Measurements from ENCODE around the gene ZNF467. TPM values are rescaled to one million over a fixed set of nuclear protein-coding genes. Genes with fewer than 3 reads are reported as not detected.
A peak's percentile ranks its signal among the peaks of the same experiment; 100 is the strongest.

The ZNF467 gene
- total RNA-seq, 4 donors from 2014 or later, result 1.2 to 4.4 (median 2.0) TPM

DNA sequence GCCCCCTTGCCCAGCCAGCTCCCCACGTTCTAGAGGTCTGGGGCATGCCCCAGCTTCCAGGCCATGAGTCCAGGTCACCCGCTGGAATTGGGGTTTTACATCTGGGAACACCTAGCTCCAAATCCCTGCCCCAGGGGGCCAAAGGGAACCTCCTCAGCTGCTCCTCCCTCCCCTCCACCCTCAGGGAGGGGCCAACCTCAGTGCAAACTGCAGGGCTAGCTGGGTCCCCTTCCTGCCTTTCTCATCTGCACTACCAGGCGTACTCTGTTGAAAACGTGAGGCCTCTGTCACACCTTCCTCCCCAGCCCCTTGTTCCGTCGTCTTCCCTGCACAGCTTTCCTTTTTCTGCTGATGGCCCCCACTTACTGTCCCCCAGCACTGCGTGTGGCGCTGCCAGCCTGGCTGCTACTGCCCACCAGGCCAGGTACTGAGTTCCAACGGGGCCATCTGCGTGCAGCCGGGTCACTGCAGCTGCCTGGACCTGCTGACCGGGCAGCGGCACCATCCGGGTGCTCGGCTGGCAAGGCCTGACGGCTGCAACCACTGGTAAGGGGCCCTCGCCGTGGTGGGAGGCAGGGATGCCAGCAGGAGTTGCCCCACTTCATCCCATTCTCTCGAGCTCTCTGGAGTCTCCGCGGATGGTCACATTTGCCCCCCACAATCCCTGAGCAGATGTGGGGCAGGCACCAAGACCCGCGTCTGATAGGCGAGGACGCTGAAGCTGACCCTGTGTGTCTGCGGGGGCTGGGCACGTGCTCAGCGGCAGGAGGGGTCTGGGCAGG is 40.1 kb upstream of the ZNF467 start:
- H3K4me3 ChIP-seq, result no peak overlapping the region
- no peaks in the 10 kb centered on the region for H3K36me3 ChIP-seq
- TF ChIP-seq POLR2A (IDR thresholded peaks at IDR 0.05), result no peak
- TF ChIP-seq, protein P1, sequence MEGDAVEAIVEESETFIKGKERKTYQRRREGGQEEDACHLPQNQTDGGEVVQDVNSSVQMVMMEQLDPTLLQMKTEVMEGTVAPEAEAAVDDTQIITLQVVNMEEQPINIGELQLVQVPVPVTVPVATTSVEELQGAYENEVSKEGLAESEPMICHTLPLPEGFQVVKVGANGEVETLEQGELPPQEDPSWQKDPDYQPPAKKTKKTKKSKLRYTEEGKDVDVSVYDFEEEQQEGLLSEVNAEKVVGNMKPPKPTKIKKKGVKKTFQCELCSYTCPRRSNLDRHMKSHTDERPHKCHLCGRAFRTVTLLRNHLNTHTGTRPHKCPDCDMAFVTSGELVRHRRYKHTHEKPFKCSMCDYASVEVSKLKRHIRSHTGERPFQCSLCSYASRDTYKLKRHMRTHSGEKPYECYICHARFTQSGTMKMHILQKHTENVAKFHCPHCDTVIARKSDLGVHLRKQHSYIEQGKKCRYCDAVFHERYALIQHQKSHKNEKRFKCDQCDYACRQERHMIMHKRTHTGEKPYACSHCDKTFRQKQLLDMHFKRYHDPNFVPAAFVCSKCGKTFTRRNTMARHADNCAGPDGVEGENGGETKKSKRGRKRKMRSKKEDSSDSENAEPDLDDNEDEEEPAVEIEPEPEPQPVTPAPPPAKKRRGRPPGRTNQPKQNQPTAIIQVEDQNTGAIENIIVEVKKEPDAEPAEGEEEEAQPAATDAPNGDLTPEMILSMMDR (IDR thresholded peaks at IDR 0.05), result no peak
- no peaks in the 10 kb centered on the region for H3K9me3 ChIP-seq
- H3K4me1 ChIP-seq, result no peaks in the 10 kb centered on the region
- DNase-seq, result no peak
- H3K27me3 ChIP-seq, result peaks cover 0 to 20% (median 0%) of the 10 kb centered on the region in 4 donors
- 69 to 71% methylated on average over 6 to 11 of the region's 28 CpGs for WGBS, 2 donors
- H3K27ac ChIP-seq, result no peak overlapping the region
- intact Hi-C loops (cut with DNase I), result no loop called here

GRCh38 chr7:149811831-149812490 is 38.6 kb upstream of the ZNF467 start:
- intact Hi-C loops (cut with DNase I), result no loop called here
- WGBS, 2 donors, result 72% methylated on average over 2 of the region's 16 CpGs; no CpG with 5 or more reads in 1 of the 2 donors
- DNase-seq, result no peak
- TF ChIP-seq POLR2A (IDR thresholded peaks at IDR 0.05), result no peak
- TF ChIP-seq, protein P1 (IDR thresholded peaks at IDR 0.05), result no peak
- Histone ChIP-seq H3K27ac (no peak overlapping the region), H3K9me3 (no peaks in the 10 kb centered on the region), H3K4me1 (no peaks in the 10 kb centered on the region), H3K36me3 (no peaks in the 10 kb centered on the region), H3K4me3 (no peak overlapping the region), H3K27me3 (peaks cover 0 to 22% (median 0%) of the 10 kb centered on the region in 4 donors)

DNA sequence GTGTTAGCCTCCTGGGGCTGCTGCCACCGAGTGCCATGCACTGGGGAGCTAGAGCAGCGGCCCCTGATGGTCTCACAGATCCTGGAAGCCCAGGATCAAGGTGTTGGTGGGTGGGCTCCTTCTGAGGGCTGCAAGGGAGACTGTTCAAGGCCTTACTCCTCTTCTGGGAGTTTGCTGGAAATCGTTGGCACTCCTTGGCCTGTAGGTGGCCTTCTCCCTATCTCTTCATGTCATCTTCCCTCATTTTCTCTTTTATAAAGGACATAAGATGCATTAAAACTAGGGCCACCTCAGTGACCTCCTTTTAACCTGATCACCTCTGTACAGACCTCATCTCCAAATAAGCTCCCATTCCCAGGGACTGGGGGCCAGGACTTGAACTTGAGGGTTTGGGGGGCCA is 37.8 kb upstream of the ZNF467 start:
- Histone ChIP-seq H3K36me3 (no peaks in the 10 kb centered on the region), H3K4me1 (no peaks in the 10 kb centered on the region), H3K27me3 (peaks cover 0 to 22% (median 0%) of the 10 kb centered on the region in 4 donors), H3K9me3 (no peaks in the 10 kb centered on the region), H3K27ac (no peak overlapping the region), H3K4me3 (no peak overlapping the region)
- TF ChIP-seq POLR2A (IDR thresholded peaks at IDR 0.05), result no peak
- TF ChIP-seq, protein P1 (IDR thresholded peaks at IDR 0.05), result peak in 1 of 6 experiments; percentile 23
- no peak for DNase-seq
- intact Hi-C loops (cut with DNase I), result no loop called here
- WGBS, 2 donors, result 24 to 25% methylated on average over 1 to 2 of the region's 3 CpGs

DNA sequence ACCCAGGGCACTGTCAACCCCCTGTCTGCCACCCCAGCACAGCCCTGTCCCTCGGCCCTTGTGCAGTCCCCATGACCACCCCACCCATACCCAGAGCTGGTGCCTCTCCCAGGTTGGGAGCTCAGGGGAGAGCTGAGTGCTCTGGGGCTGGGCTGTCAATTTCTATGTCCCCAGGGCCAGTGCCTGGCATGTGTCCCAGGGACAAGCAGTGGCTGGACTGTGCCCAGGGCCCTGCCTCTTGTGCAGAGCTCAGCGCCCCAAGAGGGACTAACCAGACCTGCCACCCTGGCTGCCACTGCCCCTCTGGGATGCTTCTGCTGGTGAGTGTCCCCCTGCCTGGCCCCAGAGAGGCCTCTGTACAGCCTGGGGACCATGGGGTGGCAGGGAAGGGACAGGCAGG is 35.8 kb upstream of the ZNF467 start:
- no peak for DNase-seq
- WGBS, 2 donors, result 71% methylated on average over 1 of the region's 2 CpGs; no CpG with 5 or more reads in 1 of the 2 donors
- H3K4me3 ChIP-seq, result no peak overlapping the region
- no peaks in the 10 kb centered on the region for H3K4me1 ChIP-seq
- intact Hi-C loops (cut with DNase I), result no loop called here
- no peak overlapping the region for H3K27ac ChIP-seq
- no peaks in the 10 kb centered on the region for H3K9me3 ChIP-seq
- no peak for TF ChIP-seq POLR2A (IDR thresholded peaks at IDR 0.05)
- TF ChIP-seq, protein P1 (IDR thresholded peaks at IDR 0.05), result no peak
- H3K27me3 ChIP-seq, result peaks cover 0 to 15% (median 0%) of the 10 kb centered on the region in 4 donors
- H3K36me3 ChIP-seq, result no peaks in the 10 kb centered on the region

- intact Hi-C loops (cut with DNase I), result no loop called here
- Histone ChIP-seq H3K36me3 (no peaks in the 10 kb centered on the region), H3K9me3 (no peaks in the 10 kb centered on the region), H3K27ac (no peak overlapping the region), H3K27me3 (peaks cover 0 to 15% (median 0%) of the 10 kb centered on the region in 4 donors), H3K4me1 (no peaks in the 10 kb centered on the region), H3K4me3 (no peak overlapping the region)
- no CpG with 5 or more reads among the region's 10 CpGs for WGBS, 2 donors
- DNase-seq, result no peak
- TF ChIP-seq POLR2A (IDR thresholded peaks at IDR 0.05), result no peak
- TF ChIP-seq, protein P1 (IDR thresholded peaks at IDR 0.05), result no peak
These were observed 34.9 kb upstream of the ZNF467 start for GRCh38 chr7:149808311-149808710.

All from esophagus squamous epithelium (tissue), 5 donors.